Type B pancreatic cell (in vitro differentiated cells): Measurements from ENCODE around the gene NSG2. TPM values are rescaled to one million over a fixed set of nuclear protein-coding genes. Genes with fewer than 3 reads are reported as not detected.

Source experiments
- DNase-seq: peaks from one replicate; pipeline ENCODE4 v3.0.0; 2021; ENCODE audit warnings: mixed read lengths; ENCODE audit not compliant: unreplicated experiment; ENCODE audit errors: extremely low spot score
- H3K27ac Mint-ChIP-seq: 2 replicates; pipeline ENCODE4 v1.8.0; 2021; ENCODE audit warnings: mild to moderate bottlenecking, mixed read lengths
- H3K27me3 Mint-ChIP-seq: 2 replicates; pipeline ENCODE4 v1.8.0; 2021; ENCODE audit warnings: mixed read lengths
- H3K36me3 Mint-ChIP-seq: 2 replicates; pipeline ENCODE4 v1.8.0; 2021; ENCODE audit warnings: mixed read lengths
- H3K4me1 Mint-ChIP-seq: one replicate; pipeline ENCODE4 v1.8.0; 2021; ENCODE audit warnings: mixed read lengths; ENCODE audit not compliant: unreplicated experiment
- H3K4me3 Mint-ChIP-seq: 2 replicates; pipeline ENCODE4 v1.8.0; 2021; ENCODE audit warnings: mild to moderate bottlenecking, mixed read lengths
- H3K9me3 Mint-ChIP-seq: 2 replicates; pipeline ENCODE4 v1.8.0; 2021; ENCODE audit warnings: mixed read lengths
- CTCF ChIP-seq: fragments of 200-600 bp; sonication (generic); conservative IDR thresholded peaks from 2 replicates; pipeline ENCODE4 v1.5.0; 2021; ENCODE audit warnings: antibody characterized with exemption, mild to moderate bottlenecking
- total RNA-seq: library from RNA; stranded (reverse); gene quantifications from 2 replicates; pipeline ENCODE4 v1.2.1, GENCODE V29; 2021; ENCODE audit warnings: low replicate concordance

Gene NSG2
- total RNA-seq, 1 donor from 2014 or later: 3.1 TPM

- H3K4me3 Mint-ChIP-seq: no peak overlapping the region
- H3K27ac Mint-ChIP-seq: no peak overlapping the region
- DNase-seq: no peak
- no peaks in the 10 kb centered on the region for H3K36me3 Mint-ChIP-seq
- no peaks in the 10 kb centered on the region for H3K4me1 Mint-ChIP-seq
- peaks cover 22% of the 10 kb centered on the region for H3K27me3 Mint-ChIP-seq
- TF ChIP-seq CTCF: no peak
- H3K9me3 Mint-ChIP-seq: no peaks in the 10 kb centered on the region
Observed at GRCh38 chr5:174110310-174110709, 64.8 kb downstream of the NSG2 start.

- no peak for TF ChIP-seq CTCF
Observed at GRCh38 chr5:174111287-174111973, 65.9 kb downstream of the NSG2 start.

GRCh38 chr5:174115226-174115625 is 69.7 kb downstream of the NSG2 start:
- no peak for DNase-seq
- H3K27me3 Mint-ChIP-seq: peaks cover 26% of the 10 kb centered on the region
- H3K9me3 Mint-ChIP-seq: no peaks in the 10 kb centered on the region
- peaks cover under 1% of the 10 kb centered on the region for H3K4me1 Mint-ChIP-seq
- no peak overlapping the region for H3K4me3 Mint-ChIP-seq
- no peak overlapping the region for H3K27ac Mint-ChIP-seq
- no peaks in the 10 kb centered on the region for H3K36me3 Mint-ChIP-seq
- TF ChIP-seq CTCF: no peak

More at GRCh38 chr5:174111287-174111973, 65.9 kb downstream of the NSG2 start:
- H3K4me3 Mint-ChIP-seq: no peak overlapping the region
- no peaks in the 10 kb centered on the region for H3K36me3 Mint-ChIP-seq
- H3K27me3 Mint-ChIP-seq: peaks cover 29% of the 10 kb centered on the region
- H3K27ac Mint-ChIP-seq: no peak overlapping the region
- H3K4me1 Mint-ChIP-seq: no peaks in the 10 kb centered on the region
- no peak for DNase-seq
- H3K9me3 Mint-ChIP-seq: no peaks in the 10 kb centered on the region

DNA sequence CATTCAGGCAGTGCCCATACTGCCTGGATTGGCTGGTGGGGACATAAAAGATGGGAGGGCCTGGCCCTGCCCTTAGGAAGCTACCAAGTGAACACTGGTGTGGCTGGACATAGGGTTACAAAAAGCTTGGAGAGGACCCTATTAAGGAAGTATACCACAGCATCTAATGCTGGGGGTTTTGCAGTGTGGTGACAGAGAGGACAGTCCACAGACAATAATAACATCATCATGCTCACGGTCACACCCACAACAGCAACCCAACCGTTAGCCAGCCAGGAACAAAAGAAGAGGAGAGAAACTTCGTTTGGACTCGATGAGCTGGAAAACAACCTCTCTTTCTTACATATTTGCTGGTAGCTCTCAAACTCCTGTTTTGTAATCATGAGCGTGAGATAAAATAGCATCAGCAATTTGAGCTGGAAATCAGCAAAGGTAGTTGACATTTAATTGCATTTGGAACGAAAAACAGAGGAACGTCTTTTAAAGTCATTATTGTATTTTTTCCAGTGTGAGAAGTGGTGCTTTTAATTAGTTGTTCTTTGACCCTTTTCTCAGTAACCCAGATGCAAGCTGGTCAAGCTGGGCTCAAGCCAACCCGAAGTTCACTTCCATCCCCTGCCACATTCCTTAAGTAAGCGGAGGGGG is 73.4 kb downstream of the NSG2 start:
- Mint-ChIP-seq H3K9me3 (no peaks in the 10 kb centered on the region), H3K27ac (no peak overlapping the region), H3K36me3 (no peaks in the 10 kb centered on the region), H3K4me3 (no peak overlapping the region), H3K27me3 (peaks cover 16% of the 10 kb centered on the region), H3K4me1 (peaks cover 3% of the 10 kb centered on the region)
- TF ChIP-seq CTCF: no peak
- DNase-seq: no peak

DNA sequence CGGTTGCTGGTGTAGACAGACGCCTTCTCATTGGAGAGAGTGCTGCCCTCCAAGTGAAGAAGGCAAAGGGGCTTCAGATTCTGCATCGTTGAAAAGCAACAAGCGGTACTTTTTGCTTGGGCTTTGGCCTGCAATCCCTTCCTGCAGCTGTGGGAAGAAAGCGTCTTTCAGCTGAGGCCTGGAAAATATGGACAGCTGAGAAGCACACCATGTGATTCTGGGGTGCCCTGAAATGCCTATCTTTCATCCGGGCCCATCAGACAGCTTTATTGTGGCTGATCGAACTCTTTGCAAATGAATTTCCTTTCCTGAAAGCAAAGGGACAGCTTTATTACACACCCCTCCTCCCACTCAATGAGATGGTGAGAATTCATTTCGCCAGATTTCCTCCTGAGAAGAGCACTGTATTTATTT is 74.0 kb downstream of the NSG2 start:
- H3K9me3 Mint-ChIP-seq: no peaks in the 10 kb centered on the region
- no peaks in the 10 kb centered on the region for H3K36me3 Mint-ChIP-seq
- TF ChIP-seq CTCF: no peak
- H3K27ac Mint-ChIP-seq: no peak overlapping the region
- peaks cover 3% of the 10 kb centered on the region for H3K4me1 Mint-ChIP-seq
- peaks cover 17% of the 10 kb centered on the region for H3K27me3 Mint-ChIP-seq
- no peak for DNase-seq
- no peak overlapping the region for H3K4me3 Mint-ChIP-seq
